GM12873 (cell line): Measurements from ENCODE around the gene P4HA1.

ENCODE experiments used
- TF ChIP-seq, protein P1 (sequence below): IDR thresholded peaks from 2 replicates; pipeline ENCODE4 v1.5.1; 2012; ENCODE audit warnings: low read depth, mild to moderate bottlenecking, moderate library complexity, low read length, control low read depth; ENCODE audit not compliant: insufficient read depth; ENCODE audit errors: missing control alignments

P4HA1 gene

DNA sequence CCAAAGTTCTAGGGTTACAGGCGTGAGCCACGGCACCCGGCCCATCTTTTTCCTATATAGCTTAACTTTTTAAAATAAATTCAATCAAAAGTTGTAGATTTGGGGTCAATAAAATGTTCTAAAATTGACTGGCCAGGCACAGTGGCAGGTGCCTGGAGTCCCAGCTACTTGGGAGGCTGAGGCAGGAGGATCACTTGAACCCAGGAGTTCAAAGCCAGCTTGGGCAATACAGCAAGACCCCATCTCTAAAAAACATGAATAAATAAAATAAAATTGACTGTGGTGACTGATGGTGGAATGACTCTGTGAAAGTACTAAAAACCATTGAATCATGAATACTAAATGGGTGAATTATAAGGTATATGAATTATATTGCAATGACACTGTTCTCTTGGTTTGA lies 20.8 kb downstream of the P4HA1 start:
- TF ChIP-seq, protein P1, sequence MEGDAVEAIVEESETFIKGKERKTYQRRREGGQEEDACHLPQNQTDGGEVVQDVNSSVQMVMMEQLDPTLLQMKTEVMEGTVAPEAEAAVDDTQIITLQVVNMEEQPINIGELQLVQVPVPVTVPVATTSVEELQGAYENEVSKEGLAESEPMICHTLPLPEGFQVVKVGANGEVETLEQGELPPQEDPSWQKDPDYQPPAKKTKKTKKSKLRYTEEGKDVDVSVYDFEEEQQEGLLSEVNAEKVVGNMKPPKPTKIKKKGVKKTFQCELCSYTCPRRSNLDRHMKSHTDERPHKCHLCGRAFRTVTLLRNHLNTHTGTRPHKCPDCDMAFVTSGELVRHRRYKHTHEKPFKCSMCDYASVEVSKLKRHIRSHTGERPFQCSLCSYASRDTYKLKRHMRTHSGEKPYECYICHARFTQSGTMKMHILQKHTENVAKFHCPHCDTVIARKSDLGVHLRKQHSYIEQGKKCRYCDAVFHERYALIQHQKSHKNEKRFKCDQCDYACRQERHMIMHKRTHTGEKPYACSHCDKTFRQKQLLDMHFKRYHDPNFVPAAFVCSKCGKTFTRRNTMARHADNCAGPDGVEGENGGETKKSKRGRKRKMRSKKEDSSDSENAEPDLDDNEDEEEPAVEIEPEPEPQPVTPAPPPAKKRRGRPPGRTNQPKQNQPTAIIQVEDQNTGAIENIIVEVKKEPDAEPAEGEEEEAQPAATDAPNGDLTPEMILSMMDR, result no peak

DNA sequence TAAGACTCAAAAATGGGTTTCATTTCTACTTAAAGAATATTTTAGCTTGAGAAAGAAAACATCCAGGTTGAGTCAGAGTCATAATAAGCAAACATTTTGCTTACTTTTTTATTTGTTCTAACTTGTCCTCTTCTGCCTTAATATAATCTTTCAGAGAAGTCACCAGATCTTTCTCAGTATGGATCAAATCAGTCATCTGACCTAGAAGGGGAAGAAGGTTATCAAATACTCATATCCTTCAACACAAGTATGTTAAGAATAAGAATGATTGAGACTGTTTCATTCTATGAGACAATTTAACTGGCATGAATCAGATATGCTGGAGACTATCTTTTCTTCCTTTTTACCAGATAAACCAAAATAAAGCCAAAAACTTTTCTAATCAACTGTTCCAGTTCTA lies 23.0 kb downstream of the P4HA1 start:
- TF ChIP-seq, protein P1, result no peak

DNA sequence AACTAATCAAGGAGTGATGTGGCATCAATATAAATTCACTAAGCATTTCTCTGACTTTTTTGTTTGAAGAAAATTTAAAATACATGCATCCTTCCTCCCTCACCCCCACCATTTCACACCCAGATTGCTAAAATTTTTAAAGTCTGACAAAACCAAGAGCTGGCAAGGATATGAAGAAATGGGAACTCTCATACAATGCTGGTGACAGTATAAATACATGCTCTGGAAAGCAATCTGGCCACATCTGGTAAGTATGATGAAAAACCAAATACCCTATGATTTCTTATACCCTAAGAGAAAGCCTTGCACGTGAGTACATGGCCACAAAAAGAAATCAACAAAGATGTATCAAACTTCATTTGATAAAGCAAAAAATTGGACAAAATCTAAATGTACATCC lies 31.2 kb downstream of the P4HA1 start:
- TF ChIP-seq, protein P1, result no peak

DNA sequence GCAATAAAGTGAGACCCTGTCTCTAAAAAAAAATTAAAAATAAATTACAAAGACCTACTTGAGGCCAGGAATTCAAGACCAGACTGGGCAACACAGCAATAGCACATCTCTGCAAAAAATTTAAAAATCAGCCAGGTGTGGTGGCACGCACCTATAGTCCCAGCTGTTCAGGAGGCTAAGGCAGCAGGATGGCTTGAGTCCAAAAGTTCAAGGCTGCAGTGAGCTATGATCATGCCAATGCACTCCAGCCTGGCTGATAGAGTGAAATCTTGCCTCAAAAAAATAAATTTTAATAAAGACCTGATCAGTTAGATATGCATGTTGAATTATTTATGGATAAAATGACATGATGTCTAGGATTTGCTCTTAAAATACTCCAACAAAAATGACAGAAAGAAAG lies 34.9 kb downstream of the P4HA1 start:
- TF ChIP-seq, protein P1, result no peak

DNA sequence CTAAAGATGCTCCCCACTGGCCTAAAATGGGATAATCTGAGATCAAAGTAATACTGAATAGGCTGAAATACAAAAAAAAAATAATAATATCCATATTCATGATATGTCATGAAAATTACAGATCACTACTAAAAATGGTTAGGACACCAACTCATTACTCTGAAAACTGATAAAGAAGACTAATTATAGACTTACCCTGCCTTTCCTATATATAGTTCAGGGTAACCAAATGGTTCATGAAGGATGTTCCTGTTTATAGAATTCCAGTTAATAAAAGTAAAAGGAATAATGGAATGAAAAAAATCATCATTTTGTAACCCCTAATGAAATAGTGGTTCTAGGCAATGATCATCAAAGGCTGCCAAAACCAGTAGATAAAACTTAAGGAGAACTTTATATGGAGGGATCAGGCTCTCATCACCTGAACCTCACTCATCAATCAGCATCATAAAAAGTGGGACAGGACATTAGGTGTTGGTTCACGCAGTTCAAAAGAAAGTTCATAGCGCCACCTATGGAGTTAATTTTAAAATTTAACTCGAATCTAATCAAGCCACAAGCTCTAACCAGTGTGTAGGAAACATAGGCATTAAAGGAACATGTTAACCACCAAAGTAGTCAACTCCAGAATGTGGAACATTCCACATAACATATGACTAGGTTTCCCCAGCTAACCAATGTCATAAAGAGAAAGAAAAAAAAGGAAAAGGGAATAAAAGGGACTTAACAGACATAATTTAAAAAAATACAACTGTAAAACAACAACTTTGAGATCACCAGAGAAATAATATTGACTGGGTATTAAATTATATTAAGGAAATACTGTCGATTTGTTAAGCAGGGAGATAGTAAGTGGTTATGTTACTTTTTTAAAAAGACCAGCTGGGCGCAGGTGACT lies 35.7 kb downstream of the P4HA1 start:
- TF ChIP-seq, protein P1, result peak; percentile 48

DNA sequence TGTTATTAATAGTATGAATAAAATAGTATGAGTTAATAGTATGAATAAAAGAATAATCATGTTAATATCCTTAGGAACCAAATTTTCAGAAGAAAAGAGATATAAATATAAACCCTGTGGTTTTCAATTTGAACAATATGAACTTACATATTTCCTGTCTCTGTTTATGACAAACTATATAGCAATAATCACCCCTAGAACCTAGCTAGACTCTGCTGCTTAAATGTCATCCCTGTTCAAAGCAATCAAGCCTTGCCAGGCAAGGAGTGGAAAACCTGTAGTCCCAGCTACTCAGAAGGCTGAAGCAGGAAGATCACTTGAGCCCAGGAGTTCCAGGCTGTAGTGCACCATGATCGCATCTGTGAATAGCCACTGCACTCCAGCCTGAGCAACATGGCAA lies 36.5 kb downstream of the P4HA1 start:
- TF ChIP-seq, protein P1, result no peak

DNA sequence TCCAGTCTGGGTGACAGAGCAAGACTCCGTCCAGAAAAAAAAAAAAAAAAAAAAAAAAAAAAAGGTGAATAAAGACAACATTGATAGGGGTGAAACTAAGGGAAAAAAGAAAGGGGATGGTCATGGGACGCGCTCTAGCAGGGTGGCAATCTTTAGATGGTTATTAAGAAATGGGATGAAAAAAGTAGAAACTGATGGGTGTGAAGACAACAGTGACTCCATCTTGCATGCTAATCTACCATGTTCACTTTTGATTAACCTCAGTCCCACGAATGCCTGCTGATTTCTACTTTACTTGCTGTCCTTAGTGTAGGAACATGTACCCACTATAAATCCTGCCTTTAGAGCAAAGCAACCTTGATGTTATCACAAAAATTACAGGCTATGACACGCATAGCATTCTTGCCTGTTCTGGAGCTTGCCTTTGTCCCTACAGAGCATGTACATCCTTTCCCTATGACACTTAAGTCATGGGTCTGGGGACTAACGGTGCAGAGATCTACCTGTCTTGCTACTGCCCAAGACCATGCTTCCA lies 38.5 kb downstream of the P4HA1 start:
- TF ChIP-seq, protein P1, result no peak
